GDM1 (cell line): ENCODE data around the gene AFF1.
"Not testable (repeated sequence)": the region's sequence is repeated elsewhere in the genome, so short reads cannot be mapped to it uniquely, and the experiment has no call there.

Source experiments
- DNase-seq: peaks from one replicate; lab custom pipeline; 2025; lab: John Stamatoyannopoulos, UW

AFF1 gene

DNA sequence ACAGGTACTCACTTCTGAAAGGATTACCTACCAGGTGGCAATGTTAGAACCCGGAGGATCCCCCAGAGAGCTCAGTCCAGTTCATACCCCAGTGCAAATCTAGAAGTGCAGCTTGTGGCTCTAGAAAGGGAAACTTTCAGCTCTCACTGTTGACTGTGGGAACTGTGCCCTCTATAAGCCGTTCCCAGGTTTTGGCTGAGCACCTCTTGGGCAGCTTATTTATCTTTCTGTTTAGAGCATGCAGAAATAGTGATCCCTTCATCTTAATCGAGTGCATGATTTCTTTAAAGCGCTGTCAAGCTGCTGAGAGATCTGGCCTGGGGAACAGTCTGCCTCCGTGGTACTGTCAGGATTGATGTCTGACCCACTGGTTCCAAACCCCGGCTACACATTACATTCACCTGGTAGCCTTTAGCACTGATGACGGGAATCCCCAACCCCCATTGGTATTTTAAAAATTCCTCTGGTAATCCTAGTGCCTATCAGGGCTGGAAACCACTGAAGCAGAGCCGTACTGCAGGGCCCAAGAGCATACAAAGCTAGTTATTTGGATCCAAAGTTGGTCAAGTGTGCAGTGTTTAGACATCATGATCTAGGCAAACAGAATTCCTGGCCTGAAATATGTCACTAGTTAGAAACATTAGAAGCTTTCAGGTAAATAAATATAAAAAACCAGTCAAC lies 182.4 kb downstream of the AFF1 start:
- DNase-seq = no peak

- DNase-seq = no peak
These were observed 182.9 kb downstream of the AFF1 start for GRCh38 chr4:87117732-87118075.

DNA sequence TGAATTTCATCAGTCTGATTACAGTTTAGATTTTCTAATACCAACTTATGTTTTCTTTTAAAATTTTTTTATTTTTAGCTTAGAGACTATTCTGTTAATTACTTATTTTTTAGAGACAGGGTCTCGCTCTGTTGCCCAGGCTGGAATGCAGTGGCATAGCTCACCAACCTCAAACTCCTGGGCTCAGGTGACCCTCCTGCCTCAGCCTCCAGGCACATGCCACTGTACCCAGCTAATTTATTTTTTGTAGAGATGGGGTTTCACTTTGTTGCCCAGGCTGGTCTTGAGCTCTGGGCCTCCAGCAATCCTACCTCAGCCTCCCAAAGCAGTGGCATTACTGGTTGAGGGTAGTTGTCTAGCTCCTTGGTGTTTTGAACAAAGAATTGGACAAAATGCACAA lies 183.6 kb downstream of the AFF1 start:
- no peak for DNase-seq

- DNase-seq = no peak
These were observed 184.0 kb downstream of the AFF1 start for GRCh38 chr4:87118826-87119225.

- no peak for DNase-seq
These were observed 185.2 kb downstream of the AFF1 start for GRCh38 chr4:87120010-87120409.

DNA sequence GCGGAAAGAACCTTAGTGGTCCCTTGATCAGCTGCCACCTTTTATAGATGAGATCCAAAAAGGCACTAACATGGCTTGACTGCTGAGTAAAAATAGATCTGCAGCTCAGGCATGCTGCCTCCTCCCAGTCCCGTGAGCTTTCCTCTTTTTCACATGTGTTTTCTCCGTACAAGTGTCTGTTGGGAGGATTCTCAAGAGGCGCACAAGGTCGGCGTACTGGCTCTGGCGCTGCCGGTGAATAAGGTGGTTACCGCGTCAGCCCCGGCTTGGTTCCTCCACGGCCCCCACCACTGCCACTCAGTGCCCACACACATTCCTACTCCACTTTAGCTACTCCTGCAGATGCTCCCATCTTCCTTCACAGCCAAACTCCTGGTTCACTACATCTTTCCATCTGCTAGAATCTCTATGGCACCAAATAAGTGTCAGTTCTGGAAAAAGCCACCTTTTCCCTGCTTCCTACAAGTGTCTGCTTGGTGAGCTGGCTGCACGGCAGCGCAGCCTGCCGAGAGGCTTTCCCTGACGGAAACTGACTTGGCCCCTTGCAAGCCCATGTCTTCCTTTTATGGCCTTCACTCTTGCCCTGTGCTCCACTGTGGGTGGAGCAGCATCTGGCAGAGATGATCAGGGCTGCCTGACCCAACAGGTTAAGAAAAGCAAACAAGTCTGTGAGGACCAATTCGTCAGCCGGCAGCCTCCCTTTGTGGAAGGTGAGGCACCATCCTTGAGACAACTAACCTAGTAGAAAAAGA lies 185.8 kb downstream of the AFF1 start:
- no peak for DNase-seq

DNA sequence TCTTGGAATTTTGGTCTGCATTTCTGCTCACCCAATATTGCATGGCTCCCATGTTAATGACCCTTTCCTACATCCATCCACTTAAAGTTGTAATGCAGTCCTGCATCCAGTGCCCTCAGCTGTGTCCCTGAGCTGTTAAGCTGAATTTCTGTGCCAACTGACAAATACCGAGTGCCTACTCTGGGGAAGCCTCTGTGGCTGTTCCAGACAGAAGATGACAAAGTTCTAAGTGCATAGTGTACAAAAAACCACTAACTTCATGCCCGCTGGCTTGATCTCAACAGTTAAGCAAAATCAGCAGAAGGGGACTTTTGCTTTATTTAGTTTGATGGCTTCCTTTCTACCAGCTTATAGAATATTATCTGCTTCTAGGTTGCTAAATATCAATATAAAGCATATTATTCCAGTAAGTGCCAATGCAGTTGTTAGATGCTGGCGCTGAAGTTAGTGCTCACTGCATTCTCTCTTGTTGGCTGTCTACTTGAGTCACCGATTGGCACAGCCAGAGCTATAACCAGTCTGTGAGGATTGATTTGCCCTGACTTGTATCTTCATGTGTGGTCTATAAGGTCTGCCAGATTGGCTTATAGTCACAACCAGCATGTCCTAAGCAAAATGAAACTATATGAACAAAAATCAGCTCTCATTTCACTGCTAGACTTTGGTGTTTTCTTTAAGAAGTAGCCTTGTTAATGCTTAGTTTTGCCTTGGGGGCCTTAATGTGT lies 186.7 kb downstream of the AFF1 start:
- DNase-seq = no peak

- no peak for DNase-seq
These were observed 187.4 kb downstream of the AFF1 start for GRCh38 chr4:87122252-87122651.

GRCh38 chr4:87126056-87126455 lies 191.2 kb downstream of the AFF1 start:
- DNase-seq = no peak

- DNase-seq = no peak
These were observed 193.3 kb downstream of the AFF1 start for GRCh38 chr4:87128006-87128705.

GRCh38 chr4:87129681-87130080 lies 194.9 kb downstream of the AFF1 start:
- DNase-seq = no peak

GRCh38 chr4:87130985-87131703 lies 196.3 kb downstream of the AFF1 start:
- DNase-seq = no peak

- no peak for DNase-seq
These were observed 197.2 kb downstream of the AFF1 start for GRCh38 chr4:87132035-87132434.

- no peak for DNase-seq
These were observed 198.4 kb downstream of the AFF1 start for GRCh38 chr4:87133183-87133582.

DNA sequence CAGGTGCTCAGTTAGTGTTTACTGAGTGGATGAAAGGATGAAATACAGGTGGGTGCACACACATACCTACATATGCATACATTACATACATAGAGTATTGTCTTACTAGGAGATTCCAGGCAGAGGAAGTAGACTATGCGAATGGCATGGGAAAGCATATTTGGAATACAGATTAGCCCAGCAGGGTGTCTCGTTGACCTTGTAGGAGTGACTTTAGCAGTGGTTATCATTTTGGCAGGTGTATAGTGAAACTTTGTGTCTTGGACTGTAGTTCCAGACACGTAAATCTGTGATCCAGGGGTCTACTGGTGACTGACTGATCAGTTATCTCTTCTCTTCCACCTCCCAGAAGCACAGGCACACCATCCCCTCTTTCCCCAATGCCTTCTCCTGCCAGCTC lies 199.3 kb downstream of the AFF1 start:
- DNase-seq = no peak

- no peak for DNase-seq
These were observed 206.6 kb downstream of the AFF1 start for GRCh38 chr4:87141428-87141827.

DNA sequence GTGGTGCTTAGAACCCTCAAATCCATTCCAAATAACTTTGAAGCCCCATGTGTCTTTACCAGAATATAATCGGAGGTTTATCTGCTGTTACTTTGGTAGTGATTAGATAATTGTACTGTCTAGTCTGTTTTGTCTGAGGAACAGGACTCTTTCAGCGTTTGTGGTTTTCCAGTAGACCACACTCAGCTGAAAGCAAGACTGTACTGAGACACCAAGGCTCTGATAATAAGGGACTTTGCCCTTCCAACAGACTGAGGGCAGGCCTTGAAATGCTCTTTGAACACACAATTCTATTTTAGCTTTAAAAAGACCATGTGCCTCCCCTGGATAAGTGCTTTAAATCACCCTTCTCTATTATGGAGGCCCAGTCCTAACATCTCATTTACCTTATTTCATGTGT lies 209.5 kb downstream of the AFF1 start:
- no peak for DNase-seq

DNA sequence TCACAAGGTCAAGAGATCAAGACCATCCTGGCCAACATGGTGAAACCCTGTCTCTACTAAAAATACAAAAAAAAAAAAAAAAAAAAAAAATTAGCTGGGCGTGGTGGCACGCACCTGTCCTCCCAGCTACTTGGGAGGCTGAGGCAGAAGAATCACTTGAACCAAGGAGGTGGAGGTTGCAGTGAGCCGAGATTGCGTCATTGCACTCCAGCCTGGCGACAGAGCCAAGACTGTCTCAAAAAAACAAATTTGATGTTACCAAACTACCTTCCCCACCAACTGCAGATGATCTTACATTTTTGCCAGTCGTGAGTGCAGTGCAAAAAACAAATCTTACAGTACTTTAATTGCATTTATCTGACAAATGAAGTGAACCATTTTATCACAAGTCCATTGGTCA lies 211.1 kb downstream of the AFF1 start:
- DNase-seq = not testable (repeated sequence)

GRCh38 chr4:87147116-87147515 lies 212.3 kb downstream of the AFF1 start:
- DNase-seq = no peak

DNA sequence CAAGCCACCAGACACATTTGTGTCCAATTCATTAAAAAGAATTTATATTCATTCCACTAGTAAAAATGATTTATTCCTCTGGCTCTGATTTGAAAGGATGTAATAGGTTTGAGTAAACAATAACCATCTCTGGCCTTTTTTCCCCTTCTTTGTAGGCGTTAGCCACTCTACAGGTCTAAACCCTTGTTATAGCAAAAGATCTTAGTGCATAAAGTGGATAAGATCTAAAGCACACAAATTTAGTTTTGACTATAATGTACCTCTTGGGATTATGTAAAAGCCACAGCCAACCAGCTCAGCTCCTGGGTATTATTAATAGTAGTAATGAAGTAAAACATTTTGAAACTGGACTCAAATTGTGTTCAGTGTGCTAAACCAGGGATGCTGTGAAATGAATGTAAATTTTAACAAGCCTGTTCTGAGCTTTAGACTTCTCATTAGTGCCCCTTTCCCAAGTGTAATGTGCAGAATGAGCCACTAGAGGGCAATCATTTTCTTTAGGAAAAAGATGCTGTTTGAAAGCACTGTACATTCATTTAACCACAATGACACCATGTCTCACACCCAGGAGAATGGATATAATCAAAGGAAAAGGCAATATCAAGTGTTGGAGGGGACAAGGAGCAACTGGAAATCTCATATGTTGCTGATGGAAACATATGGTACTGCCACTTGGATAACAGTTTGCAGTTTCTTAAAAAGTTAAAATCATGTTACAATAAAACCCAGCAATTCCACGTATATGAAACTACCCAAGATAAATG lies 215.9 kb downstream of the AFF1 start:
- peak; percentile 38 for DNase-seq

DNA sequence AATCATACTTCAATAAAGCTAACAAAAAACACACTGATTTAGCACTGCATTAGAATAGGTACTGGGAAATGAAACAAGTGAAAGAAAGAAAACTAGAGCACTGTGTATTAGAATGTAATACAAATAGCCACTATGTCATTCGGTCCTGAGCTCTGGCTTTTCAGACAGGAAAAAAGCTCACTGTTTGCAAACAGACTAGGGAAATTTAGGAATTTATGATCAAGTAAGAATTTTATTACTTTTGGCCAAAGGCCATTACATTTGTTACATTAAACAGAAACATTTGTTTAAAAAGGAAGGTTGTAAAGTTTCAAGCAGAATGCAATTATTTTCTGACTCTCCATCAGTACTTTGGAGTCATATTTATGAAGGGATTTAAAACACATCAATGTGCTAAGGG lies 216.9 kb downstream of the AFF1 start:
- DNase-seq = no peak
